GM21717 (cell line): ENCODE data around the gene DET1.
"Not testable (repeated sequence)": the region's sequence is repeated elsewhere in the genome, so short reads cannot be mapped to it uniquely, and the experiment has no call there.

Source experiments
- ATAC-seq: cut with Tn5 transposase; IDR thresholded peaks from one replicate; pipeline ENCODE4 v1.9.1; 2021; ENCODE audit warnings: mild to moderate bottlenecking, moderate library complexity; ENCODE audit not compliant: unreplicated experiment

DET1 gene

GRCh38 chr15:88498996-88499395 lies 47.5 kb downstream of the DET1 start:
- no peak for ATAC-seq

GRCh38 chr15:88497109-88497765 lies 49.2 kb downstream of the DET1 start:
- ATAC-seq: no peak

GRCh38 chr15:88493844-88494243 lies 52.6 kb downstream of the DET1 start:
- no peak for ATAC-seq

GRCh38 chr15:88491158-88491557 lies 55.3 kb downstream of the DET1 start:
- no peak for ATAC-seq

- ATAC-seq: no peak
Measured at GRCh38 chr15:88490036-88490435, 56.4 kb downstream of the DET1 start.

- no peak for ATAC-seq
Measured at GRCh38 chr15:88489321-88489720, 57.2 kb downstream of the DET1 start.

- no peak for ATAC-seq
Measured at GRCh38 chr15:88487796-88488523, 58.5 kb downstream of the DET1 start.

GRCh38 chr15:88487178-88487795 lies 59.2 kb downstream of the DET1 start:
- no peak for ATAC-seq

- no peak for ATAC-seq
Measured at GRCh38 chr15:88484682-88485331, 61.7 kb downstream of the DET1 start.

GRCh38 chr15:88482263-88482662 lies 64.2 kb downstream of the DET1 start:
- no peak for ATAC-seq

- ATAC-seq: no peak
Measured at GRCh38 chr15:88480981-88481380, 65.5 kb downstream of the DET1 start.

- ATAC-seq: no peak
Measured at GRCh38 chr15:88479169-88479568, 67.3 kb downstream of the DET1 start.

- ATAC-seq: no peak
Measured at GRCh38 chr15:88477904-88478303, 68.6 kb downstream of the DET1 start.

- ATAC-seq: no peak
Measured at GRCh38 chr15:88477126-88477525, 69.4 kb downstream of the DET1 start.

- no peak for ATAC-seq
Measured at GRCh38 chr15:88476635-88477060, 69.8 kb downstream of the DET1 start.

GRCh38 chr15:88473661-88474293 lies 72.7 kb downstream of the DET1 start:
- ATAC-seq: not testable (repeated sequence)

GRCh38 chr15:88472225-88472624 lies 74.3 kb downstream of the DET1 start:
- no peak for ATAC-seq

- no peak for ATAC-seq
Measured at GRCh38 chr15:88470625-88471372, 75.7 kb downstream of the DET1 start.

GRCh38 chr15:88469321-88469720 lies 77.2 kb downstream of the DET1 start:
- no peak for ATAC-seq

- ATAC-seq: not testable (repeated sequence)
Measured at GRCh38 chr15:88468721-88469120, 77.8 kb downstream of the DET1 start.
